Progenitor cell of endocrine pancreas (in vitro differentiated cells): ENCODE data around the gene TMEM61. TPM values are rescaled to one million over a fixed set of nuclear protein-coding genes. Genes with fewer than 3 reads are reported as not detected.

ENCODE experiments used
- DNase-seq: peaks from one replicate; pipeline ENCODE4 v3.0.0; 2021; ENCODE audit warnings: low spot score; ENCODE audit not compliant: unreplicated experiment
- H3K27ac Mint-ChIP-seq: 2 replicates; pipeline ENCODE4 v1.8.0; 2021; ENCODE audit warnings: mild to moderate bottlenecking, moderate library complexity, mixed read lengths
- H3K27me3 Mint-ChIP-seq: 2 replicates; pipeline ENCODE4 v1.8.0; 2021; ENCODE audit warnings: mixed read lengths
- H3K36me3 Mint-ChIP-seq: 2 replicates; pipeline ENCODE4 v1.8.0; 2022; ENCODE audit warnings: mixed read lengths; ENCODE audit not compliant: insufficient read depth
- H3K4me1 Mint-ChIP-seq: 2 replicates; pipeline ENCODE4 v1.8.0; 2021; ENCODE audit warnings: low read depth, mixed read lengths
- H3K4me3 Mint-ChIP-seq: 2 replicates; pipeline ENCODE4 v1.8.0; 2021; ENCODE audit warnings: low read depth, mild to moderate bottlenecking, moderate library complexity, mixed read lengths
- H3K9me3 Mint-ChIP-seq: 2 replicates; pipeline ENCODE4 v1.8.0; 2021; ENCODE audit warnings: low read depth, mixed read lengths
- CTCF ChIP-seq: fragments of 200-600 bp; sonication (generic); IDR thresholded peaks from one replicate; pipeline ENCODE4 v1.5.0; 2021; ENCODE audit warnings: antibody characterized with exemption, mild to moderate bottlenecking; ENCODE audit not compliant: unreplicated experiment
- total RNA-seq: library from RNA; stranded (reverse); gene quantifications from 2 replicates; pipeline ENCODE4 v1.2.1, GENCODE V29; 2021

TMEM61 gene
- total RNA-seq, 1 donor from 2014 or later: 0.53 TPM

GRCh38 chr1:54977533-54978297, 2.7 kb upstream of the TMEM61 start:
- no peak for TF ChIP-seq CTCF
- H3K27ac Mint-ChIP-seq: no peak overlapping the region
- H3K4me1 Mint-ChIP-seq: peaks cover 5% of the 10 kb centered on the region
- H3K4me3 Mint-ChIP-seq: no peak overlapping the region
- no peaks in the 10 kb centered on the region for H3K9me3 Mint-ChIP-seq
- no peak for DNase-seq
- H3K36me3 Mint-ChIP-seq: no peaks in the 10 kb centered on the region
- H3K27me3 Mint-ChIP-seq: peaks cover 65% of the 10 kb centered on the region

- H3K4me1 Mint-ChIP-seq: peaks cover 5% of the 10 kb centered on the region
- no peak for DNase-seq
- peaks cover 70% of the 10 kb centered on the region for H3K27me3 Mint-ChIP-seq
- H3K9me3 Mint-ChIP-seq: no peaks in the 10 kb centered on the region
- H3K36me3 Mint-ChIP-seq: no peaks in the 10 kb centered on the region
- H3K27ac Mint-ChIP-seq: no peak overlapping the region
- no peak for TF ChIP-seq CTCF
- no peak overlapping the region for H3K4me3 Mint-ChIP-seq
Observed at GRCh38 chr1:54978528-54979326, 1.7 kb upstream of the TMEM61 start.

- Mint-ChIP-seq H3K4me3 (peak overlapping the region; percentile 45), H3K27me3 (peaks cover 72% of the 10 kb centered on the region), H3K27ac (no peak overlapping the region), H3K4me1 (peaks cover 5% of the 10 kb centered on the region), H3K9me3 (no peaks in the 10 kb centered on the region), H3K36me3 (no peaks in the 10 kb centered on the region)
- TF ChIP-seq CTCF: no peak
- no peak for DNase-seq
Observed at GRCh38 chr1:54979327-54979891, 1.0 kb upstream of the TMEM61 start.

- no peak overlapping the region for H3K27ac Mint-ChIP-seq
- peak overlapping the region; percentile 45 for H3K4me3 Mint-ChIP-seq
- H3K4me1 Mint-ChIP-seq: peaks cover 5% of the 10 kb centered on the region
- H3K36me3 Mint-ChIP-seq: no peaks in the 10 kb centered on the region
- TF ChIP-seq CTCF: no peak
- no peak for DNase-seq
- H3K9me3 Mint-ChIP-seq: no peaks in the 10 kb centered on the region
- H3K27me3 Mint-ChIP-seq: peaks cover 72% of the 10 kb centered on the region
Observed at GRCh38 chr1:54980046-54980527, 341 bp upstream of the TMEM61 start.

- no peak for DNase-seq
- Mint-ChIP-seq H3K4me1 (peaks cover 5% of the 10 kb centered on the region), H3K4me3 (peak overlapping the region; percentile 66), H3K9me3 (no peaks in the 10 kb centered on the region), H3K27me3 (peaks cover 69% of the 10 kb centered on the region), H3K36me3 (no peaks in the 10 kb centered on the region), H3K27ac (no peak overlapping the region)
- no peak for TF ChIP-seq CTCF
Observed at GRCh38 chr1:54981466-54981865, 1.0 kb downstream of the TMEM61 start.
